ENCODE measurements around the gene UBB. TPM values are rescaled to one million over a fixed set of nuclear protein-coding genes. Genes with fewer than 3 reads are reported as not detected.

The UBB gene
- polyA plus RNA-seq, 1 donor (not counting 4 experiments of a cell fraction or from before 2014, with no cell fraction given) = 533 TPM

- H3K27me3 ChIP-seq (ENCODE audit: control insufficient read depth, extremely low read depth, insufficient read depth, low read length) = no peaks in the 10 kb centered on the region
- no peak overlapping the region for H3K4me2 ChIP-seq (ENCODE audit: control insufficient read depth, extremely low read depth, insufficient read depth, low read depth, low read length)
- dilution Hi-C loops (cut with MboI; ENCODE audit: extremely low pct_ligation_motif_present, low sequenced_read_pairs) = no loop called here
- H3K4me3 ChIP-seq (ENCODE audit: control insufficient read depth in 2 of 3, extremely low read depth in 1 of 3, insufficient read depth in 2 of 3, low read depth in 1 of 3, low read length in 3 of 3) = no peak overlapping the region
- no peak for FAIRE-seq
- H2AFZ ChIP-seq (ENCODE audit: control insufficient read depth, low read length) = no peak overlapping the region
- no peak overlapping the region for H3K9ac ChIP-seq (ENCODE audit: control insufficient read depth, extremely low read depth, insufficient read depth, low read length)
- TF ChIP-seq EZH2 (IDR thresholded peaks at IDR 0.05; ENCODE audit: low read length) = no peak
- TF ChIP-seq CTCF (optimal IDR thresholded peaks at IDR 0.05 in 1 of 3, IDR thresholded peaks at IDR 0.05 in 1 of 3, conservative IDR thresholded peaks at IDR 0.05 in 1 of 3; ENCODE audit: extremely low read depth in 1 of 3, insufficient read depth in 2 of 3, low read length in 3 of 3) = no peak
- no peak for DNase-seq (ENCODE audit: low read depth, low spot score)
- no peaks in the 10 kb centered on the region for H3K9me1 ChIP-seq (ENCODE audit: control insufficient read depth, extremely low read depth, insufficient read depth, low read length)
- no peaks in the 10 kb centered on the region for H3K9me3 ChIP-seq (ENCODE audit: control insufficient read depth, low read depth, low read length)
- H3K36me3 ChIP-seq (ENCODE audit: control insufficient read depth in 2 of 2, extremely low read depth in 1 of 2, insufficient read depth in 2 of 2, low read length in 2 of 2) = peaks cover 4 to 8% of the 10 kb centered on the region in 2 experiments
- H3K4me1 ChIP-seq (ENCODE audit: control insufficient read depth, extremely low read depth, insufficient read depth, low read length) = no peaks in the 10 kb centered on the region
- H3K27ac ChIP-seq (ENCODE audit: control insufficient read depth, insufficient read depth, low read length) = no peak overlapping the region
- H3K79me2 ChIP-seq (ENCODE audit: control insufficient read depth, insufficient read depth, low read length) = no peaks in the 10 kb centered on the region
- no peaks in the 10 kb centered on the region for H4K20me1 ChIP-seq (ENCODE audit: control insufficient read depth, extremely low read depth, insufficient read depth, low read length)
These were observed 35.3 kb upstream of the UBB start for GRCh38 chr17:16345565-16345964.

- TF ChIP-seq CTCF (optimal IDR thresholded peaks at IDR 0.05 in 1 of 3, IDR thresholded peaks at IDR 0.05 in 1 of 3, conservative IDR thresholded peaks at IDR 0.05 in 1 of 3; ENCODE audit: extremely low read depth in 1 of 3, insufficient read depth in 2 of 3, low read length in 3 of 3) = no peak
- TF ChIP-seq EZH2 (IDR thresholded peaks at IDR 0.05; ENCODE audit: low read length) = no peak
- no peak for DNase-seq (ENCODE audit: low read depth, low spot score)
- Histone ChIP-seq H3K9me3 (ENCODE audit: control insufficient read depth, low read depth, low read length) (no peaks in the 10 kb centered on the region), H2AFZ (ENCODE audit: control insufficient read depth, low read length) (no peak overlapping the region), H4K20me1 (ENCODE audit: control insufficient read depth, extremely low read depth, insufficient read depth, low read length) (no peaks in the 10 kb centered on the region), H3K4me2 (ENCODE audit: control insufficient read depth, extremely low read depth, insufficient read depth, low read depth, low read length) (no peak overlapping the region), H3K36me3 (ENCODE audit: control insufficient read depth in 2 of 2, extremely low read depth in 1 of 2, insufficient read depth in 2 of 2, low read length in 2 of 2) (peaks cover 4 to 8% of the 10 kb centered on the region in 2 experiments), H3K27ac (ENCODE audit: control insufficient read depth, insufficient read depth, low read length) (no peak overlapping the region), H3K4me1 (ENCODE audit: control insufficient read depth, extremely low read depth, insufficient read depth, low read length) (peaks cover 2% of the 10 kb centered on the region), H3K9ac (ENCODE audit: control insufficient read depth, extremely low read depth, insufficient read depth, low read length) (no peak overlapping the region), H3K4me3 (ENCODE audit: control insufficient read depth in 2 of 3, extremely low read depth in 1 of 3, insufficient read depth in 2 of 3, low read depth in 1 of 3, low read length in 3 of 3) (no peak overlapping the region), H3K79me2 (ENCODE audit: control insufficient read depth, insufficient read depth, low read length) (no peaks in the 10 kb centered on the region), H3K9me1 (ENCODE audit: control insufficient read depth, extremely low read depth, insufficient read depth, low read length) (no peaks in the 10 kb centered on the region), H3K27me3 (ENCODE audit: control insufficient read depth, extremely low read depth, insufficient read depth, low read length) (peaks cover under 1% of the 10 kb centered on the region)
- dilution Hi-C loops (cut with MboI; ENCODE audit: extremely low pct_ligation_motif_present, low sequenced_read_pairs) = no loop called here
- FAIRE-seq = no peak
These were observed 34.1 kb upstream of the UBB start for GRCh38 chr17:16346721-16347271.

All from keratinocyte (primary cell).